Measurements from ENCODE around the gene VAX1.
"Not testable (repeated sequence)": the region's sequence is repeated elsewhere in the genome, so short reads cannot be mapped to it uniquely, and the experiment has no call there.

VAX1 gene

GRCh38 chr10:117137911-117138642, at the start of gene VAX1:
Gene VAX1 (minus strand): TSS chr10:117138270. CDS start chr10:117138056, 214 bp downstream.
- in situ Hi-C loops (cut with HindIII; ENCODE audit: low sequenced_read_pairs): no loop called here

GRCh38 chr10:117186832-117187615, 49.0 kb upstream of the VAX1 start:
- in situ Hi-C loops (cut with HindIII; ENCODE audit: low sequenced_read_pairs): no loop called here

- in situ Hi-C loops (cut with HindIII; ENCODE audit: low sequenced_read_pairs): not testable (repeated sequence)
These were observed 47.7 kb upstream of the VAX1 start for GRCh38 chr10:117185817-117186216.

- in situ Hi-C loops (cut with HindIII; ENCODE audit: low sequenced_read_pairs): no loop called here
These were observed 46.8 kb upstream of the VAX1 start for GRCh38 chr10:117184821-117185220.

- in situ Hi-C loops (cut with HindIII; ENCODE audit: low sequenced_read_pairs): no loop called here
These were observed 46.2 kb upstream of the VAX1 start for GRCh38 chr10:117184296-117184695.

GRCh38 chr10:117178190-117178589, 40.1 kb upstream of the VAX1 start:
- in situ Hi-C loops (cut with HindIII; ENCODE audit: low sequenced_read_pairs): no loop called here

GRCh38 chr10:117175901-117176534, 37.9 kb upstream of the VAX1 start:
- in situ Hi-C loops (cut with HindIII; ENCODE audit: low sequenced_read_pairs): no loop called here

- in situ Hi-C loops (cut with HindIII; ENCODE audit: low sequenced_read_pairs): no loop called here
These were observed 37.3 kb upstream of the VAX1 start for GRCh38 chr10:117175215-117175900.

- in situ Hi-C loops (cut with HindIII; ENCODE audit: low sequenced_read_pairs): no loop called here
These were observed 36.6 kb upstream of the VAX1 start for GRCh38 chr10:117174439-117175214.

- in situ Hi-C loops (cut with HindIII; ENCODE audit: low sequenced_read_pairs): no loop called here
These were observed 32.2 kb upstream of the VAX1 start for GRCh38 chr10:117170244-117170643.

GRCh38 chr10:117169480-117169879, 31.4 kb upstream of the VAX1 start:
- in situ Hi-C loops (cut with HindIII; ENCODE audit: low sequenced_read_pairs): no loop called here

GRCh38 chr10:117168729-117169128, 30.7 kb upstream of the VAX1 start:
- in situ Hi-C loops (cut with HindIII; ENCODE audit: low sequenced_read_pairs): no loop called here

GRCh38 chr10:117167789-117168674, 30.0 kb upstream of the VAX1 start:
- in situ Hi-C loops (cut with HindIII; ENCODE audit: low sequenced_read_pairs): no loop called here

GRCh38 chr10:117167346-117167788, 29.3 kb upstream of the VAX1 start:
- in situ Hi-C loops (cut with HindIII; ENCODE audit: low sequenced_read_pairs): no loop called here

GRCh38 chr10:117166418-117167345, 28.6 kb upstream of the VAX1 start:
- in situ Hi-C loops (cut with HindIII; ENCODE audit: low sequenced_read_pairs): no loop called here

GRCh38 chr10:117165538-117166417, 27.7 kb upstream of the VAX1 start:
- in situ Hi-C loops (cut with HindIII; ENCODE audit: low sequenced_read_pairs): no loop called here

Measured in DLD1 (cell line).